Liver (tissue), 9 donors: ENCODE measurements around the gene ACTN1. TPM values are rescaled to one million over a fixed set of nuclear protein-coding genes. Genes with fewer than 3 reads are reported as not detected.
"Not testable (repeated sequence)": the region's sequence is repeated elsewhere in the genome, so short reads cannot be mapped to it uniquely, and the experiment has no call there.

Source experiments
- DNase-seq: peaks from one replicate; pipeline ENCODE4 v3.0.0-alpha.2; 2017; ENCODE audit warnings: low spot score
- H3K27ac ChIP-seq, 2 donors: one replicate each; pipeline ENCODE4 v1.7.0; 2013; ENCODE audit warnings: inconsistent platforms in 2 of 2, low read length in 2 of 2, control low read depth in 1 of 2, low read depth in 1 of 2, mild to moderate bottlenecking in 1 of 2
- H3K27me3 ChIP-seq, 4 donors: one replicate each; pipeline versions ENCODE4 v1.6.1 to v1.7.0; 2013; ENCODE audit warnings: low read length in 3 of 4, inconsistent platforms in 1 of 4, mild to moderate bottlenecking in 1 of 4, moderate library complexity in 1 of 4; ENCODE audit not compliant: control insufficient read depth in 4 of 4, insufficient read depth in 4 of 4
- H3K36me3 ChIP-seq, 4 donors: one replicate each; pipeline versions ENCODE4 v1.6.1 to v1.7.0; 2013; ENCODE audit warnings: low read length in 3 of 4, mild to moderate bottlenecking in 3 of 4, low read depth in 1 of 4, moderate library complexity in 1 of 4; ENCODE audit not compliant: control insufficient read depth in 4 of 4, insufficient read depth in 3 of 4
- H3K4me1 ChIP-seq, 4 donors: one replicate each; pipeline versions ENCODE4 v1.6.1 to v1.7.0; 2013; ENCODE audit warnings: low read length in 3 of 4, mild to moderate bottlenecking in 3 of 4, moderate library complexity in 1 of 4; ENCODE audit not compliant: control insufficient read depth in 4 of 4, insufficient read depth in 4 of 4
- H3K4me3 ChIP-seq, 3 donors: one replicate each; pipeline versions ENCODE4 v1.6.1 to v1.7.0; 2013; ENCODE audit warnings: low read length in 3 of 3, control low read depth in 1 of 3, low read depth in 1 of 3, mild to moderate bottlenecking in 1 of 3
- H3K9ac ChIP-seq, 2 donors: one replicate each; pipeline ENCODE4 v1.7.0; 2013; ENCODE audit warnings: low read length in 2 of 2, mild to moderate bottlenecking in 2 of 2, moderate library complexity in 2 of 2, control low read depth in 1 of 2, low read depth in 1 of 2
- H3K9me3 ChIP-seq, 4 donors: one replicate each; pipeline versions ENCODE4 v1.6.1 to v1.7.0; 2013; ENCODE audit warnings: low read length in 3 of 4; ENCODE audit not compliant: control insufficient read depth in 4 of 4
- ATF3 ChIP-seq: IDR thresholded peaks from 2 replicates; pipeline ENCODE4 v1.6.1; 2016; ENCODE audit warnings: antibody characterized with exemption
- CTCF ChIP-seq: fragments of 150-350 bp; IDR thresholded peaks from 2 replicates; pipeline ENCODE4 v1.5.1; 2017; ENCODE audit warnings: improper control_type of control experiment, low read depth, low read length; ENCODE audit not compliant: missing input control
- EGR1 ChIP-seq, 2 donors: IDR thresholded peaks; 2 replicates each; pipeline ENCODE4 v1.6.1; 2016 to 2018; ENCODE audit warnings: antibody characterized with exemption in 2 of 2, low read depth in 2 of 2
- FOXA1 ChIP-seq: IDR thresholded peaks from 2 replicates; pipeline ENCODE4 v1.6.1; 2016; ENCODE audit warnings: antibody characterized with exemption
- FOXA2 ChIP-seq: IDR thresholded peaks from 2 replicates; pipeline ENCODE4 v1.6.1; 2016; ENCODE audit warnings: antibody characterized with exemption
- GABPA ChIP-seq, 2 donors: IDR thresholded peaks in 1 of 2; conservative IDR thresholded peaks in 1 of 2; 2 replicates each; pipeline ENCODE4 v1.6.1; 2016; ENCODE audit warnings: antibody characterized with exemption in 2 of 2, mild to moderate bottlenecking in 1 of 2, moderate library complexity in 1 of 2
- HNF4A ChIP-seq, 2 donors: conservative IDR thresholded peaks; 2 replicates each; pipeline ENCODE4 v1.6.1; 2016; ENCODE audit warnings: antibody characterized with exemption in 2 of 2, mild to moderate bottlenecking in 2 of 2
- HNF4G ChIP-seq: IDR thresholded peaks from 2 replicates; pipeline ENCODE4 v1.6.1; 2016; ENCODE audit warnings: antibody characterized with exemption
- JUND ChIP-seq, 2 donors: IDR thresholded peaks; 2 replicates each; pipeline ENCODE4 v1.6.1; 2016; ENCODE audit warnings: antibody characterized with exemption in 2 of 2
- MAX ChIP-seq: IDR thresholded peaks from 2 replicates; pipeline ENCODE4 v1.6.1; 2016; ENCODE audit warnings: antibody characterized with exemption
- NR2F2 ChIP-seq: IDR thresholded peaks from 2 replicates; pipeline ENCODE4 v1.6.1; 2016; ENCODE audit warnings: antibody characterized with exemption
- RAD21 ChIP-seq, 2 donors: IDR thresholded peaks; 2 replicates each; pipeline ENCODE4 v1.6.1; 2016; ENCODE audit warnings: antibody characterized with exemption in 2 of 2, mild to moderate bottlenecking in 2 of 2
- REST ChIP-seq: IDR thresholded peaks from 2 replicates; pipeline ENCODE4 v1.6.1; 2016; ENCODE audit warnings: antibody characterized with exemption, mild to moderate bottlenecking
- RXRA ChIP-seq, 2 donors: IDR thresholded peaks; 2 replicates each; pipeline ENCODE4 v1.6.1; 2017 to 2018; ENCODE audit warnings: antibody characterized with exemption in 2 of 2, mild to moderate bottlenecking in 1 of 2
- SP1 ChIP-seq: IDR thresholded peaks from 2 replicates; pipeline ENCODE4 v1.6.1; 2018; ENCODE audit warnings: antibody characterized with exemption, mild to moderate bottlenecking
- TAF1 ChIP-seq: conservative IDR thresholded peaks from 2 replicates; pipeline ENCODE4 v1.6.1; 2016; ENCODE audit warnings: antibody characterized with exemption, mild to moderate bottlenecking
- YY1 ChIP-seq: IDR thresholded peaks from 2 replicates; pipeline ENCODE4 v1.6.1; 2016; ENCODE audit warnings: antibody characterized with exemption, mild to moderate bottlenecking
- ZBTB33 ChIP-seq: IDR thresholded peaks from 2 replicates; pipeline ENCODE4 v1.6.1; 2016; ENCODE audit warnings: antibody characterized with exemption
- WGBS: extraction: QIAGEN DNeasy Blood & Tissue Kit; methylation state at CpG from one replicate; pipeline ENCODE4 v1.1.7; 2013; 5-methylcytosine and 5-hydroxymethylcytosine counted together
- polyA plus RNA-seq, 2 donors: library from polyadenylated mRNA; stranded (reverse) in 1 of 2; unstranded in 1 of 2; fragments of 200-250 nt in 1 of 2; fragments of >200 nt in 1 of 2; fragmentation: Nextera tagmentation in 1 of 2; extraction: Ambion mirVana in 1 of 2; gene quantifications; one replicate each; pipeline versions ENCODE4 v1.2.1 to v1.2.3, GENCODE V29; 2013 to 2015
- total RNA-seq, 2 donors: library from RNA; depleted of rRNA; stranded (reverse); fragments of >200 nt; gene quantifications; one replicate each; pipeline ENCODE4 v1.2.3, GENCODE V29; 2014
- donor health status: healthy.
- donor health status: healthy.
- donor health status: healthy.
- donor health status: healthy.
- donor health status: healthy.

The ACTN1 gene
- total and polyA plus RNA-seq, 4 donors, result 36.2 to 100 (median 63.1) TPM

GRCh38 chr14:69023035-69023434 lies 43.9 kb upstream of the ACTN1 start:
- no peak for DNase-seq
- Histone ChIP-seq H3K4me3 (no peak overlapping the region), H3K36me3 (no peaks in the 10 kb centered on the region), H3K27me3 (no peaks in the 10 kb centered on the region), H3K9me3 (no peaks in the 10 kb centered on the region), H3K9ac (no peak overlapping the region), H3K27ac (no peak overlapping the region), H3K4me1 (no peaks in the 10 kb centered on the region)
- 91% methylated on average over 4 of the region's 4 CpGs for WGBS
- no peak for TF ChIP-seq GABPA (IDR thresholded peaks at IDR 0.05 in 1 of 2, conservative IDR thresholded peaks at IDR 0.05 in 1 of 2)
- TF ChIP-seq RXRA (IDR thresholded peaks at IDR 0.05), result no peak
- TF ChIP-seq TAF1, result no peak
- no peak for TF ChIP-seq ATF3
- no peak for TF ChIP-seq SP1
- no peak for TF ChIP-seq CTCF
- TF ChIP-seq HNF4A (conservative IDR thresholded peaks at IDR 0.05), result no peak
- no peak for TF ChIP-seq RAD21 (IDR thresholded peaks at IDR 0.05)
- TF ChIP-seq EGR1 (IDR thresholded peaks at IDR 0.05; ENCODE audit: low read depth in 2 of 2), result no peak
- TF ChIP-seq FOXA2, result no peak
- no peak for TF ChIP-seq YY1
- no peak for TF ChIP-seq FOXA1
- TF ChIP-seq JUND (IDR thresholded peaks at IDR 0.05), result no peak
- TF ChIP-seq HNF4G, result no peak
- no peak for TF ChIP-seq NR2F2
- TF ChIP-seq MAX, result no peak
- TF ChIP-seq ZBTB33, result no peak
- no peak for TF ChIP-seq REST

GRCh38 chr14:69022093-69022492 lies 43.0 kb upstream of the ACTN1 start:
- not testable (repeated sequence) for H3K27ac ChIP-seq, DNase-seq, H3K27me3 ChIP-seq, H3K9me3 ChIP-seq, H3K4me3 ChIP-seq, H3K4me1 ChIP-seq, H3K9ac ChIP-seq, H3K36me3 ChIP-seq
- WGBS, result 93% methylated on average over 8 of the region's 8 CpGs
